GM12878 (cell line): Measurements from ENCODE around the gene TBC1D19.

Experiments
- REST ChIP-seq: IDR thresholded peaks from 2 replicates; pipeline ENCODE4 v1.6.1; 2012; ENCODE audit warnings: mild to moderate bottlenecking, low read depth, low read length
- ZBTB33 ChIP-seq: fragments of 450-650 bp; IDR thresholded peaks from 2 replicates; pipeline ENCODE4 v1.6.1; 2017; ENCODE audit warnings: mild to moderate bottlenecking
- ZBTB40 ChIP-seq: fragments of 450-650 bp; IDR thresholded peaks from 2 replicates; pipeline ENCODE4 v1.6.1; 2016; ENCODE audit warnings: mild to moderate bottlenecking, moderate library complexity, borderline replicate concordance
- ZNF384 ChIP-seq: IDR thresholded peaks from 2 replicates; pipeline ENCODE4 v1.6.1; 2012; ENCODE audit warnings: low read depth, mild to moderate bottlenecking, low read length, improper control_type of control experiment, borderline replicate concordance

DNA sequence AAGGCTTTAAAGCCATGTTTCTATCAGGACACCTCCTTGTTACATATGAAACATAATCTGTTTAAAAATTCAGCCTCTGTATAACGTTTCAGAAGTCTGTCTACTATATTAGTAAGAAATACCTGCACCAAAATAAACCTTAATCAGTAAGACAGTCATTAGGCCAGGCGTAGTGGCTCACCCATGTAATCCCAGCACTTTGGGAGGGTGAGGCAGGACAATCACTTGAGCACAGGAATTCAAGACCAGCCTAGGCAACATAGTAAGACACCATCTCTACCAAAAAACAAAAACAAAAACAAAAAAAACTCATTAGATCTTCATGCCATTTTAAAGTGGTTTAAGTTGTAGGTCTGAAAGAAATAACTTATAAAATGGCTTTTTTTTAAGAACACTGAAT, 169.3 kb downstream of the TBC1D19 start:
- no peak for TF ChIP-seq REST
- TF ChIP-seq ZBTB33, result no peak
- TF ChIP-seq ZNF384, result no peak
- TF ChIP-seq ZBTB40, result no peak
